IPS-20b (cell line): Measurements from ENCODE around the gene ZNF835.
"Not testable (repeated sequence)": the region's sequence is repeated elsewhere in the genome, so short reads cannot be mapped to it uniquely, and the experiment has no call there.

Experiments
- H3K27ac ChIP-seq: one replicate; pipeline ENCODE4 v1.5.1; 2013; ENCODE audit warnings: low read length
- H3K27me3 ChIP-seq: 2 replicates; pipeline ENCODE4 v1.6.1; 2013; ENCODE audit warnings: mild to moderate bottlenecking, low read length, inconsistent platforms; ENCODE audit not compliant: insufficient read depth
- H3K36me3 ChIP-seq: 2 replicates; pipeline ENCODE4 v1.6.1; 2013; ENCODE audit warnings: low read depth, mild to moderate bottlenecking, inconsistent platforms, low read length, moderate library complexity; ENCODE audit not compliant: insufficient read depth
- H3K4me1 ChIP-seq: 2 replicates; pipeline ENCODE4 v1.6.1; 2013; ENCODE audit warnings: mild to moderate bottlenecking, control low read depth, inconsistent platforms, low read length, moderate library complexity; ENCODE audit not compliant: insufficient read depth
- H3K4me3 ChIP-seq: 2 replicates; pipeline ENCODE4 v1.5.1; 2013; ENCODE audit warnings: mild to moderate bottlenecking, low read length, inconsistent platforms
- H3K9ac ChIP-seq: 2 replicates; pipeline ENCODE4 v1.6.1; 2013; ENCODE audit warnings: low read depth, mild to moderate bottlenecking, inconsistent platforms, low read length, moderate library complexity
- H3K9me3 ChIP-seq: 2 replicates; pipeline ENCODE4 v1.6.1; 2013; ENCODE audit warnings: mild to moderate bottlenecking, low read depth, low read length, inconsistent platforms; ENCODE audit not compliant: insufficient read depth

ZNF835 gene

GRCh38 chr19:56687031-56687430, 15.5 kb upstream of the ZNF835 start:
- Histone ChIP-seq H3K4me3 (no peak overlapping the region), H3K9ac (no peak overlapping the region), H3K27me3 (no peaks in the 10 kb centered on the region), H3K4me1 (no peaks in the 10 kb centered on the region), H3K27ac (no peak overlapping the region), H3K9me3 (peaks cover 73% of the 10 kb centered on the region), H3K36me3 (no peaks in the 10 kb centered on the region)

- no peaks in the 10 kb centered on the region for H3K27me3 ChIP-seq
- H3K9ac ChIP-seq: no peak overlapping the region
- no peaks in the 10 kb centered on the region for H3K4me1 ChIP-seq
- no peak overlapping the region for H3K27ac ChIP-seq
- H3K4me3 ChIP-seq: no peak overlapping the region
- H3K9me3 ChIP-seq: peaks cover 73% of the 10 kb centered on the region
- no peaks in the 10 kb centered on the region for H3K36me3 ChIP-seq
Measured at GRCh38 chr19:56683116-56683515, 11.6 kb upstream of the ZNF835 start.

GRCh38 chr19:56681702-56682101, 10.1 kb upstream of the ZNF835 start:
- Histone ChIP-seq H3K9ac (no peak overlapping the region), H3K4me1 (no peaks in the 10 kb centered on the region), H3K27me3 (no peaks in the 10 kb centered on the region), H3K36me3 (no peaks in the 10 kb centered on the region), H3K27ac (no peak overlapping the region), H3K4me3 (no peak overlapping the region), H3K9me3 (peaks cover 73% of the 10 kb centered on the region)

- Histone ChIP-seq H3K9ac (no peak overlapping the region), H3K4me3 (no peak overlapping the region), H3K27me3 (no peaks in the 10 kb centered on the region), H3K27ac (no peak overlapping the region), H3K4me1 (no peaks in the 10 kb centered on the region), H3K36me3 (no peaks in the 10 kb centered on the region), H3K9me3 (peaks cover 79% of the 10 kb centered on the region)
Measured at GRCh38 chr19:56678205-56678604, 6.6 kb upstream of the ZNF835 start.

- H3K9ac ChIP-seq, H3K27me3 ChIP-seq, H3K36me3 ChIP-seq, H3K4me3 ChIP-seq, H3K27ac ChIP-seq, H3K4me1 ChIP-seq: not testable (repeated sequence)
- H3K9me3 ChIP-seq: peaks cover 82% of the 10 kb centered on the region
Measured at GRCh38 chr19:56672610-56673009, 1.1 kb upstream of the ZNF835 start.

- Histone ChIP-seq H3K27ac (no peak overlapping the region), H3K9me3 (peaks cover 82% of the 10 kb centered on the region), H3K4me1 (no peaks in the 10 kb centered on the region), H3K9ac (no peak overlapping the region), H3K36me3 (no peaks in the 10 kb centered on the region), H3K4me3 (no peak overlapping the region), H3K27me3 (no peaks in the 10 kb centered on the region)
Measured at GRCh38 chr19:56670961-56671612, 470 bp downstream of the ZNF835 start.

GRCh38 chr19:56670401-56670960, 1.1 kb downstream of the ZNF835 start:
- Histone ChIP-seq H3K36me3 (no peaks in the 10 kb centered on the region), H3K9me3 (peaks cover 83% of the 10 kb centered on the region), H3K27ac (no peak overlapping the region), H3K4me3 (no peak overlapping the region), H3K4me1 (no peaks in the 10 kb centered on the region), H3K27me3 (no peaks in the 10 kb centered on the region), H3K9ac (no peak overlapping the region)

- Histone ChIP-seq H3K9me3 (peaks cover 81% of the 10 kb centered on the region), H3K27me3 (no peaks in the 10 kb centered on the region), H3K36me3 (no peaks in the 10 kb centered on the region), H3K4me1 (no peaks in the 10 kb centered on the region), H3K4me3 (no peak overlapping the region), H3K27ac (no peak overlapping the region), H3K9ac (no peak overlapping the region)
Measured at GRCh38 chr19:56668676-56669075, 2.9 kb downstream of the ZNF835 start.

- Histone ChIP-seq H3K36me3 (no peaks in the 10 kb centered on the region), H3K4me3 (no peak overlapping the region), H3K4me1 (no peaks in the 10 kb centered on the region), H3K27me3 (no peaks in the 10 kb centered on the region), H3K27ac (no peak overlapping the region), H3K9me3 (peaks cover 83% of the 10 kb centered on the region), H3K9ac (no peak overlapping the region)
Measured at GRCh38 chr19:56667311-56667870, 4.2 kb downstream of the ZNF835 start.

- Histone ChIP-seq H3K4me1 (no peaks in the 10 kb centered on the region), H3K27me3 (no peaks in the 10 kb centered on the region), H3K9ac (no peak overlapping the region), H3K9me3 (peaks cover 86% of the 10 kb centered on the region), H3K4me3 (no peak overlapping the region), H3K27ac (no peak overlapping the region), H3K36me3 (no peaks in the 10 kb centered on the region)
Measured at GRCh38 chr19:56664511-56664910, 7.0 kb downstream of the ZNF835 start.

GRCh38 chr19:56663931-56664500, 7.5 kb downstream of the ZNF835 start:
- H3K27me3 ChIP-seq: no peaks in the 10 kb centered on the region
- no peak overlapping the region for H3K4me3 ChIP-seq
- no peak overlapping the region for H3K27ac ChIP-seq
- no peak overlapping the region for H3K9ac ChIP-seq
- H3K4me1 ChIP-seq: no peaks in the 10 kb centered on the region
- H3K9me3 ChIP-seq: peaks cover 88% of the 10 kb centered on the region
- H3K36me3 ChIP-seq: no peaks in the 10 kb centered on the region

- peaks cover 87% of the 10 kb centered on the region for H3K9me3 ChIP-seq
Measured at GRCh38 chr19:56661248-56661647, 10.3 kb downstream of the ZNF835 start.

More at GRCh38 chr19:56661248-56661647, 10.3 kb downstream of the ZNF835 start:
- H3K36me3 ChIP-seq: no peaks in the 10 kb centered on the region
- H3K4me1 ChIP-seq: no peaks in the 10 kb centered on the region
- H3K27ac ChIP-seq: no peak overlapping the region
- no peaks in the 10 kb centered on the region for H3K27me3 ChIP-seq
- H3K4me3 ChIP-seq: no peak overlapping the region
- no peak overlapping the region for H3K9ac ChIP-seq
